ENCODE results near the gene GNG8. TPM values are rescaled to one million over a fixed set of nuclear protein-coding genes. Genes with fewer than 3 reads are reported as not detected.

GNG8 gene
- total and polyA plus RNA-seq, 9 of the 15 experiments (the other 6 are each of a cell fraction or from before 2014, with no cell fraction given): 1.3 TPM; not detected in 8

- DNase-seq (ENCODE audit: extremely low read depth in 1 of 4, low spot score in 3 of 4) (peak; percentile 99 to 100 (median 99)), FAIRE-seq (peak; percentile 98), ATAC-seq (peak; percentile 94)
- Histone ChIP-seq H3K27ac (ENCODE audit: extremely low read depth, low read depth, low read length) (peak within 1 kb of the TSS; percentile 54; the same call in 1 of the 3 replicates), H3K4me2 (ENCODE audit: insufficient read depth, low read length) (peak within 1 kb of the TSS; percentile 80), H3K4me1 (replicated peaks in 1 of 2; ENCODE audit: control insufficient read depth in 2 of 2, insufficient read depth in 2 of 2, low read length in 2 of 2) (peaks cover 25 to 30% of the 10 kb centered on the region in 2 experiments), H3K9ac (ENCODE audit: insufficient read depth in 1 of 2, low read depth in 2 of 2, low read length in 2 of 2) (peak within 1 kb of the TSS; percentile 32 to 87; a peak in 3 of 4 replicates), H2AFZ (ENCODE audit: low read depth, low read length) (peak within 1 kb of the TSS; percentile 75), H3K79me2 (ENCODE audit: control insufficient read depth, insufficient read depth, low read length) (no peaks in the 10 kb centered on the region), H3K36me3 (ENCODE audit: control insufficient read depth, insufficient read depth, low read length) (no peaks in the 10 kb centered on the region), H3K9me3 (replicated peaks; ENCODE audit: control insufficient read depth, insufficient read depth, low read depth, low read length) (no peaks in the 10 kb centered on the region), H4K20me1 (replicated peaks; ENCODE audit: control insufficient read depth, insufficient read depth, low read length) (no peaks in the 10 kb centered on the region), H3K4me3 (peak within 1 kb of the TSS; percentile 54), H3K9me1 (ENCODE audit: control insufficient read depth, insufficient read depth, low read length) (no peaks in the 10 kb centered on the region), H3K27me3 (ENCODE audit: control insufficient read depth in 2 of 2, insufficient read depth in 2 of 2, low read length in 2 of 2) (no peaks in the 10 kb centered on the region)
- intact Hi-C loops (cut with micrococcal nuclease): loop anchor here (1.0 kb wide), 1 partner anchor 60 kb away; the partner anchor contains the start of gene CALM3
- WGBS (ENCODE audit: insufficient coverage, low coverage, missing lambda C conversion rate): under 1% methylated on average over 35 of the region's 61 CpGs
- ChIA-PET CTCF (ENCODE audit: low intra/inter-chr PET ratio) (interaction anchor here (0.7 to 3.0 kb wide), 7 partner anchors 10 to 172 kb away, joined by 3 to 26 read pairs (median 5); no protein-coding TSS in a partner anchor), POLR2A (interaction anchor here (0.6 to 2.3 kb wide), 19 partner anchors 9 to 514 kb away, joined by 3 to 10 read pairs (median 3); partner anchors contain the start of gene CALM3)
- BruUV-seq (replicated peaks): no TSS peak
- in situ Hi-C loops (cut with MboI): loop anchor here (5.0 kb wide), 1 partner anchor 49 kb away; no protein-coding TSS in a partner anchor
- TF ChIP-seq MEF2D (tag; conservative IDR thresholded peaks at IDR 0.05; ENCODE audit: low read depth) (peak; percentile 94), GABPA (tag; conservative IDR thresholded peaks at IDR 0.05; ENCODE audit: low read depth) (no peak), CREB1 (IDR thresholded peaks at IDR 0.05) (peak; percentile 85), CREB1 (CRISPR knock-in tag; IDR thresholded peaks at IDR 0.05) (peak; percentile 93), NKRF (IDR thresholded peaks at IDR 0.05; ENCODE audit: borderline replicate concordance) (peak; percentile 55; the same call in 1 of the 2 replicates), FOS (IDR thresholded peaks at IDR 0.05; ENCODE audit: extremely low read depth, insufficient read length) (peak; percentile 60), BRF2 (IDR thresholded peaks at IDR 0.05; ENCODE audit: borderline replicate concordance, insufficient read depth, insufficient read length) (no peak), ZNF3 (CRISPR knock-in tag; IDR thresholded peaks at IDR 0.05) (no peak), CEBPG (CRISPR knock-in tag; IDR thresholded peaks at IDR 0.05) (peak; percentile 31; the same call in 1 of the 2 replicates), CEBPG (tag; conservative IDR thresholded peaks at IDR 0.05 in 1 of 2, IDR thresholded peaks at IDR 0.05 in 1 of 2) (no peak), KLF13 (tag; IDR thresholded peaks at IDR 0.05; ENCODE audit: borderline replicate concordance, low read depth) (peak; percentile 76; the same call in 1 of the 2 replicates), CSDE1 (IDR thresholded peaks at IDR 0.05) (no peak), CTBP1 (IDR thresholded peaks at IDR 0.05; ENCODE audit: borderline replicate concordance) (0 out of 2 replicates have a peak, but pooled peaks have one; percentile 6), ZFP36 (IDR thresholded peaks at IDR 0.05; ENCODE audit: low read depth, low read length, partially characterized antibody) (peak; percentile 94), E2F6 (IDR thresholded peaks at IDR 0.05; ENCODE audit: borderline replicate concordance in 1 of 2, extremely low read depth in 1 of 2, insufficient read depth in 1 of 2, insufficient read length in 1 of 2, low read depth in 1 of 2, low read length in 1 of 2, poor library complexity in 1 of 2, severe bottlenecking in 1 of 2) (peak in 1 of 2 experiments; percentile 2), MBD2 (IDR thresholded peaks at IDR 0.05; ENCODE audit: borderline replicate concordance, low read depth) (peak; percentile 64; the same call in 1 of the 2 replicates)
Observed at GRCh38 chr19:46661020-46661731, 25.2 kb upstream of the GNG8 start, which contains the start of gene DACT3. Gene DACT3 (minus strand): TSS chr19:46661182. CDS start chr19:46661064, 118 bp downstream.

Data from K562 (cell line).